Rectal smooth muscle tissue (tissue), 1 donor: ENCODE results near the gene PLPPR3.

Experiments used
- H3K27ac ChIP-seq: one replicate; pipeline ENCODE4 v1.7.0; 2013; ENCODE audit warnings: low read depth, low read length, inconsistent platforms
- H3K27me3 ChIP-seq: one replicate; pipeline ENCODE4 v1.7.0; 2013; ENCODE audit warnings: low read length; ENCODE audit not compliant: control insufficient read depth, insufficient read depth
- H3K36me3 ChIP-seq: one replicate; pipeline ENCODE4 v1.7.0; 2013; ENCODE audit warnings: low read length; ENCODE audit not compliant: control insufficient read depth, insufficient read depth
- H3K4me1 ChIP-seq: one replicate; pipeline ENCODE4 v1.7.0; 2013; ENCODE audit warnings: low read length; ENCODE audit not compliant: control insufficient read depth, insufficient read depth
- H3K4me3 ChIP-seq: one replicate; pipeline ENCODE4 v1.7.0; 2013; ENCODE audit warnings: low read length
- H3K9ac ChIP-seq: one replicate; pipeline ENCODE4 v1.7.0; 2013; ENCODE audit warnings: low read length

The PLPPR3 gene

GRCh38 chr19:799076-799881 lies 22.5 kb downstream of the PLPPR3 start:
- H3K27ac ChIP-seq = peak overlapping the region; percentile 77
- no peaks in the 10 kb centered on the region for H3K27me3 ChIP-seq
- H3K9ac ChIP-seq = peak overlapping the region; percentile 27
- H3K4me3 ChIP-seq = peak overlapping the region; percentile 87
- H3K4me1 ChIP-seq = peaks cover 42% of the 10 kb centered on the region
- H3K36me3 ChIP-seq = peaks cover 11% of the 10 kb centered on the region

GRCh38 chr19:798415-799075 lies 23.2 kb downstream of the PLPPR3 start:
- peak overlapping the region; percentile 77 for H3K27ac ChIP-seq
- peaks cover 42% of the 10 kb centered on the region for H3K4me1 ChIP-seq
- H3K36me3 ChIP-seq = peaks cover 4% of the 10 kb centered on the region
- H3K9ac ChIP-seq = peak overlapping the region; percentile 49
- no peaks in the 10 kb centered on the region for H3K27me3 ChIP-seq
- H3K4me3 ChIP-seq = peak overlapping the region; percentile 87

DNA sequence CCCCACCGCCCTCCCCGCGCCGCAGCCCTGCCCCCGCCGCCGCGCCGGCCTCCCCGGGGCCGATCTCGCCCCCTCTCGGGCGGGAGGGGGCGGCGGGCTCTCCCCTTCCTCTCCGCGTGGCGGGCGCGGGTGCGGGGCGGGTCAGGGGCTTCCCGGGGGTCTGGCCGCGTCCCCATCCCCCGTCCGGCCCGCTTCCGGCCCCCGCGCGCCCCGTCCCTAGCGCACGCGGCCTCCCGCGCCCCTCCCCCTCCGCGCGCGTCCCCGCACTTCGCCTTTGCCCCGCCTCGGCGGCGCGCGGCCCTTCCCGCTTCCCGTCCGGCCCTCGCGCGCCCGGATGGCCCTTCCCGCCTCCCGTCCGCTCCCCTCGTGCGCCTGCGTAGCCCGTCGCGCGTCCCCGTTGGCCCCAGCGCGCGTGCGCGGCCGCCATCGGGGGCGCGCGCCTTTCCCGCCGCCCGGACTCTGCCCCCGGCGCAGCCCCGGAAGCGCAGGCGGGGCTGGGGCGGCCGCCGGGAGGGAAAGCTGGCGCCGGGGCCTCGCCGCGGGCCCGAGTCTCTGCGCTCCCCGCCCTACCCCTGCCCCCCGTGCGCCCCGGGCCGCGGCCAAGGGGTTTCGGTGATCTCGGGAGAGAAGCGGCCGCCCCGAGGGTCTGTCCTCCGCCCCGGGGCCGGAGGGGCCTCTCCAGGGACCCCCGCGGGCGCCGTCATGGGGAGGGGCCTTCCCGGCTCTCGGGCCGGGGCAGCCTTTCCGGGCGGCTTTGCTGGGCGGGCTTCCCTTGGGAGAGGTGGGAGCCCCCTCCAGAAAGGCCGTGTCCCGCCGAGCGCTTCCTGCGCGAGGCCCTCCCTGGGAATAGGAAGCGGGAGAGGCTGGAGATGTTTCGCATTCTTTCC lies 24.0 kb downstream of the PLPPR3 start:
- H3K36me3 ChIP-seq = peaks cover 4% of the 10 kb centered on the region
- peak overlapping the region; percentile 90 for H3K27ac ChIP-seq
- peaks cover 39% of the 10 kb centered on the region for H3K4me1 ChIP-seq
- peak overlapping the region; percentile 49 for H3K9ac ChIP-seq
- H3K4me3 ChIP-seq = peak overlapping the region; percentile 87
- H3K27me3 ChIP-seq = no peaks in the 10 kb centered on the region

- peaks cover 4% of the 10 kb centered on the region for H3K36me3 ChIP-seq
- no peaks in the 10 kb centered on the region for H3K27me3 ChIP-seq
- H3K4me1 ChIP-seq = peaks cover 34% of the 10 kb centered on the region
- H3K4me3 ChIP-seq = peak within 1 kb of the TSS; percentile 87
- H3K9ac ChIP-seq = peak within 1 kb of the TSS; percentile 49
- peak within 1 kb of the TSS; percentile 90 for H3K27ac ChIP-seq
These were observed 24.8 kb downstream of the PLPPR3 start, which contains the start of gene PTBP1 for GRCh38 chr19:796692-797527. Gene PTBP1, plus strand, starts transcription at chr19:797452. Its CDS starts 46 bp downstream, at chr19:797498.

- Histone ChIP-seq H3K27me3 (no peaks in the 10 kb centered on the region), H3K27ac (no peak overlapping the region), H3K4me1 (peaks cover 24% of the 10 kb centered on the region), H3K36me3 (peaks cover 4% of the 10 kb centered on the region), H3K9ac (no peak overlapping the region), H3K4me3 (peak overlapping the region; percentile 87)
These were observed 25.8 kb downstream of the PLPPR3 start for GRCh38 chr19:795691-796581.

GRCh38 chr19:795073-795611 lies 26.6 kb downstream of the PLPPR3 start:
- Histone ChIP-seq H3K4me1 (peaks cover 16% of the 10 kb centered on the region), H3K27ac (no peak overlapping the region), H3K4me3 (no peak overlapping the region), H3K27me3 (no peaks in the 10 kb centered on the region), H3K9ac (no peak overlapping the region), H3K36me3 (peaks cover under 1% of the 10 kb centered on the region)

GRCh38 chr19:793806-794205 lies 27.9 kb downstream of the PLPPR3 start:
- no peak overlapping the region for H3K27ac ChIP-seq
- peaks cover 4% of the 10 kb centered on the region for H3K4me1 ChIP-seq
- no peaks in the 10 kb centered on the region for H3K27me3 ChIP-seq
- no peak overlapping the region for H3K4me3 ChIP-seq
- no peaks in the 10 kb centered on the region for H3K36me3 ChIP-seq
- no peak overlapping the region for H3K9ac ChIP-seq

DNA sequence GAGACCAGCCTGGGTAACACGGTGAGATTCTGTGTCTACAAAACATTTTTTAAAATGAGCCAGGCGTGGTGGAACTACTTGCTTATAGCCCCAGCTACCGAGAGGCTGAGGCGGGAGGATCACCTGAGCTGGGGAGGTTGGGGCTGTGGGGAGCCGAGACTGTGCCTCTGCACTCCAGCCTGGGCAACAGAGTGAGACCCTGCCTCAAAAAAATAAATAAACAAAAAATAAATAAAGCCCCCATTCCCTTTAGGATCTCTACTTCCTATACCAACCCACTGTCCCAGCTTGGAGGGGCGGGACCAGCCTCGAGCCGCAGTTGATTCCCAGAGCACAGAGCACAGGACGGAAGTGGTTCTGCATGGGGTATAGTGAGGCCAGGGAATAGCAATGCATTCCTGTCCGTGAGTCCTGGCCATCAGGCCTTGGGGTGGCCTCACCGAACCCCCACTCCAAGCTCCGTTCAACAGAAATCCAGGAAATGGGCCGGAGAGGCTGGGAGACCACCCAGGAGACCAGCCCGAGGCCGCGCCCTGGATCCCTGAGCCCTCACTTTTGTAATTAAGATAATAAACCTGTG lies 29.4 kb downstream of the PLPPR3 start:
- H3K27ac ChIP-seq = no peak overlapping the region
- H3K36me3 ChIP-seq = no peaks in the 10 kb centered on the region
- H3K9ac ChIP-seq = no peak overlapping the region
- H3K4me3 ChIP-seq = no peak overlapping the region
- no peaks in the 10 kb centered on the region for H3K4me1 ChIP-seq
- H3K27me3 ChIP-seq = no peaks in the 10 kb centered on the region

GRCh38 chr19:791567-792305 lies 30.0 kb downstream of the PLPPR3 start:
- Histone ChIP-seq H3K36me3 (no peaks in the 10 kb centered on the region), H3K4me1 (no peaks in the 10 kb centered on the region), H3K27me3 (no peaks in the 10 kb centered on the region), H3K4me3 (no peak overlapping the region), H3K9ac (no peak overlapping the region), H3K27ac (no peak overlapping the region)

DNA sequence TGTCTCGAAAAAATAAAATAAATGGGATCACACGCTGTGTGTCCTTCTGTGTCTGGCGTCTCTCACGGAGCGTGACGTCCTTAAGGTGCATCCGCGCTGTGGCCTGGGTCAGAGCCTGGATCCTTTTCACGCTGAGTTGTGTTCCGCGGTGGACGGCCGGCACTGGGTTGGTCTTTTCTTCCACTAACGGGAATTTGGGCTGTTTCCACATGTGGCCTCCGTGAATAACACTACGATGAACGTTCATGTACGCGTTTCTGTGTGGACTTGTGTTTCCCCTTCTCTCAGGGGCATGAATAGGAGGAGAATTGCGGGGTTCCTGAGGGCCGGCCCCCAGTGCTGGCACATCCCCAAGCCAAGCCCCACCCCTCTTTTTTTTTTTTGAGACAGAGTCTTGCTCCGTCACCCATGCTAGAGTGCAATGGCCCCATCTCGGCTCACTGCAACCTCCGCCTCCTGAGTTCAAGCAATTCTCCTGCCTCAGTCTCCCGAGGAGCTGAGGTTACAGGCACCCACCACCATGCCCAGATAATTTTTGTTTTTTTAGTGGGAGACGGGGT lies 30.7 kb downstream of the PLPPR3 start:
- Histone ChIP-seq H3K4me3 (no peak overlapping the region), H3K9ac (no peak overlapping the region), H3K27ac (no peak overlapping the region), H3K36me3 (no peaks in the 10 kb centered on the region), H3K27me3 (no peaks in the 10 kb centered on the region), H3K4me1 (no peaks in the 10 kb centered on the region)
